Fibroblast of the aortic adventitia (primary cell): Measurements from ENCODE around the gene PITPNM3. TPM values are rescaled to one million over a fixed set of nuclear protein-coding genes. Genes with fewer than 3 reads are reported as not detected.

Source experiments
- DNase-seq: peaks from one replicate; pipeline ENCODE4 v3.0.0-alpha.2; 2010; ENCODE audit warnings: low read depth
- H3K4me3 ChIP-seq: 2 replicates; pipeline ENCODE4 v1.5.1; 2011; ENCODE audit warnings: low read depth, mild to moderate bottlenecking, control low read depth, low read length, moderate library complexity
- CTCF ChIP-seq: IDR thresholded peaks from 2 replicates; pipeline ENCODE4 v1.5.1; 2011; ENCODE audit warnings: mild to moderate bottlenecking, low read length, control low read depth, inconsistent platforms; ENCODE audit not compliant: insufficient read depth
- total RNA-seq: library from RNA; depleted of rRNA; stranded (reverse); fragments of >200 nt; gene quantifications from 2 replicates; pipeline ENCODE4 v1.2.3, GENCODE V29; 2012; ENCODE audit warnings: low replicate concordance

The PITPNM3 gene
- total RNA-seq, 1 donor: 1.3 TPM

- TF ChIP-seq CTCF: no peak
- DNase-seq: no peak
- no peak overlapping the region for H3K4me3 ChIP-seq
Observed at GRCh38 chr17:6551869-6552531, 4.4 kb downstream of the PITPNM3 start.

- no peak for TF ChIP-seq CTCF
- no peak for DNase-seq
- no peak overlapping the region for H3K4me3 ChIP-seq
Observed at GRCh38 chr17:6551356-6551755, 5.0 kb downstream of the PITPNM3 start.

GRCh38 chr17:6549384-6550036 is 6.8 kb downstream of the PITPNM3 start:
- no peak for DNase-seq
- H3K4me3 ChIP-seq: no peak overlapping the region
- no peak for TF ChIP-seq CTCF

GRCh38 chr17:6548578-6549330 is 7.6 kb downstream of the PITPNM3 start:
- H3K4me3 ChIP-seq: no peak overlapping the region

GRCh38 chr17:6548034-6548433 is 8.3 kb downstream of the PITPNM3 start:
- no peak overlapping the region for H3K4me3 ChIP-seq
- no peak for TF ChIP-seq CTCF
- no peak for DNase-seq

More at GRCh38 chr17:6548578-6549330, 7.6 kb downstream of the PITPNM3 start:
- TF ChIP-seq CTCF: no peak
- DNase-seq: no peak

GRCh38 chr17:6547336-6547735 is 9.0 kb downstream of the PITPNM3 start:
- TF ChIP-seq CTCF: no peak
- DNase-seq: no peak
- H3K4me3 ChIP-seq: no peak overlapping the region
